Cerebellar nuclear complex (tissue), 1 donor: ENCODE measurements around the gene KLHL30.

Source experiments
- DNase-seq, 2 experiments: peaks; one replicate each; lab custom pipeline; 2025; lab: John Stamatoyannopoulos, UW

Gene KLHL30

DNA sequence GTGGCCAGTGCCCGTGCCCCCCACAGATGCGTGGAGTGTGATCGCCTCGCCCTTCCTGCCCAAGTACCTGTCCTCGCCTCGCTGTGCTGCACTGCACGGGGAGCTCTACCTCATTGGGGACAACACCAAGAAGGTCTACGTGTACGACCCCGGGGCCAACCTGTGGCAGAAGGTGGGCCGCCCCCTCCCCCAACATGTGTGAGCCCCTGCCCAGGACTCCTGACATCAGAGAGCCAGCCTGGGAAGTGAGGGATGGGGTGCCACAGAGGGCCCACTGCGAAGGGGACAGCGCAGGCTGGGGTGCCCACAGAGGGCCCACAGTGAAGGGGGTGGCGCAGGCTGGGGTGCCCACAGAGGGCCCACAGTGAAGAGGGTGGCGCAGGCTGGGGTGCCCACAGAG lies 10.5 kb downstream of the KLHL30 start:
- no peak for DNase-seq

DNA sequence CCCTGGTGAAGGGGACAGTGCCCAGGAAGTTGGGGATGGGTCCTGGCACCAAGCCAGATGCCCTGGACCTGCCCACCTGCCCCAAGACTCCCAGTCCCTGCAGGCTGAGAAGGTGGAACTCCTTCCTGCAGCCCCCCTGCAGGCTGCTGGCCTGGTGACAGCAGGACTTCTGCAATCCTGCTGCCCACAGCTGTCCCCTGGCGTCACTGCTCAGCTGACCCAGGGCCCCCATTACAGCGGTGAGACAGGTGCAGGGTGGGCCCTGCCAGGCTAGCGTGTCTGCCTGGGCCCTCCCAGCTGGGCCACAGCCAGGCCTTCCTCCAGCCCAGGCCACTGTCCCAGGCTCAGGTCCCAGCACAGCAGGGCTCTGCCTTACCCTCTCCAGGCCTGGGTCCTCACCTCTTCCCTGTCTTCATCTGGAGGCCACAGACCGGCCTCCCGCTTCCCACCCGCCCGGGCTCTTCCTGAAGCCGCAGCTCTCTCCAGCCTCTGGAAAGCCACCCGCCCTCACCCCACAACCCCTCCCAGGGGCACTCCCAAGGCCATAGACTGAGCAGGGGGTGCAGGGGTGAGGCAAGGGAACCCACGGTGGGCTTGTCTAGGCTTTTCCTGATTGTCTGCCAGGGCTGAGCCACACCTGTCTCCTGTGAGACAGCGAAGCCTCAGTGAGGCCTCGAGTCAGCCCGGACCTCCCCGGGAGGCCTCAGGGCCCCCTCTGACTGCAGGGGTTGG lies 11.5 kb downstream of the KLHL30 start:
- DNase-seq = no peak

- no peak for DNase-seq
Measured at GRCh38 chr2:238150686-238151085, 12.2 kb downstream of the KLHL30 start.

DNA sequence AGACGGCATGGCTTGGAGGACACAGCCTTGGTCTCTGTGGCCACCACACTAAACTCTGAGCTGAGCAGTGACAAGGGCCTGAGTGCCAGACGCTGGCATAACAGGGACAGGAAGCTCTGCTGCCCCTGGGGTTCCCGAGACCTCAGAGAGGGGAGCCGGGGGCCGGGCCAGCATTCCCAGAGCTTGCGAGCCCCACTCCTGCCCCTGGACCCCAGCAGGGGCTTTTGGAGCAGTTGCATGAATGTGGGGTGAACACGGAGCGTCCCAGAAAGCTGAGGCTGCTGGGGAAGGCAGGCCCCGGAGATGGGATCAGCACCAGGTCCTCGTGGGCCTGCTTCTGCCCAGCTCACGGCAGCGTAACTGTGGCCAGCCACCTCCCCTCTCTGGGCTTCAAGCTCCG lies 12.7 kb downstream of the KLHL30 start:
- DNase-seq = no peak

GRCh38 chr2:238151628-238152235 lies 13.3 kb downstream of the KLHL30 start:
- DNase-seq = no peak

- DNase-seq = no peak
Measured at GRCh38 chr2:238152771-238153688, 14.6 kb downstream of the KLHL30 start.

DNA sequence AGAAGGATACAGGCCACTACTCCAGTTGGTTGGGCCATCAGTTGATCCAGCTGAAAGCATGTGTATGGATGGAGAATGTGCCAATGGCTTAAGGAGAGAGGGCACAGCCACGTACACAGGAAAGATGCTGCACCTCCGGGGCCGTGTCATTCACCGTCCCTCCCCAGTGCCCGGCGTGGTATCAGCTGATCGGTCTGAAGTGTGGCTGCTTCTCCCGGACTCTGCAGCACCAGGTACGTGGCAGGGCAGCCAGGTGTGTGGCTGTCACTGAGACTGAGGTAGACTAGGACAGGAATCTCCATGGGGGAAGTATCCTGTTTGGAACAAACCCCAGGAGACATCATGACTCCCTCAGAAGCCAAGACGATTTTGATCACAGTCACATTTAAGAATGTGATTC lies 16.1 kb downstream of the KLHL30 start:
- DNase-seq = no peak

DNA sequence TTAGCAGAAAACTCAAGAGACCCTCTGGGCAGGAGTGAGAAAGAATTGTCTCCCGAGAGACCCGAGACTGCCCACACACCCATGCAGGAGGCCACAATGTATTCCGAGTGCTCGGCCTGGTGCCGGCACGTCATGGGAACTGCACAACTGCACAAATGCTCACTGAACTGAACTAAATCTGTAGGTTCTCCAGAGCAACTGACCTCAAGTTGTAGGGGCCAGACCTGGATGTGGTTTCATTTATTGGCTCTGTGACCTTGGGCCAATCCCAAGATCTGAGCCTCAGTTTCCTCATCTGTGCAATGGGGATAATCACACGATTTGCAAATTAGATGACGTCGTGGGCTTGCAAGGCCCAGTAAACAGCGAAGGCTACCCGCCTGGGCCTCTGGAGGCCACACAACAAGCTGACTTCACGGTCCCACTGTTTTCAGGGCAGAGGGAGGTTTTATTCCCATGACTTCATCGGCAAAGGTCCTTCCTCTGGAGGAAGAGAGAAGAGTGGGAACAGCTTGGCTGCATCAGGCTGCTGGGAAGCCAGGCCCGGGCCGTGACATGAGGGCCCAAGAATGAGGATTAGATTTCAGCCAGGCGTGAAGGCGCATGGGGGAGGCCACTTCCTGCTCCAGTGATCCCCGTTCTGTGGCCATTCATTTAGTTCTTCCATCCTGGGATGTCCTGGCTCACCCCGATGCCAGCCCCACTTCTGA lies 16.7 kb downstream of the KLHL30 start:
- no peak for DNase-seq

GRCh38 chr2:238155761-238156694 lies 17.6 kb downstream of the KLHL30 start:
- no peak for DNase-seq

GRCh38 chr2:238157506-238158017 lies 19.1 kb downstream of the KLHL30 start:
- DNase-seq = no peak

- no peak for DNase-seq
Measured at GRCh38 chr2:238158018-238158508, 19.6 kb downstream of the KLHL30 start.

DNA sequence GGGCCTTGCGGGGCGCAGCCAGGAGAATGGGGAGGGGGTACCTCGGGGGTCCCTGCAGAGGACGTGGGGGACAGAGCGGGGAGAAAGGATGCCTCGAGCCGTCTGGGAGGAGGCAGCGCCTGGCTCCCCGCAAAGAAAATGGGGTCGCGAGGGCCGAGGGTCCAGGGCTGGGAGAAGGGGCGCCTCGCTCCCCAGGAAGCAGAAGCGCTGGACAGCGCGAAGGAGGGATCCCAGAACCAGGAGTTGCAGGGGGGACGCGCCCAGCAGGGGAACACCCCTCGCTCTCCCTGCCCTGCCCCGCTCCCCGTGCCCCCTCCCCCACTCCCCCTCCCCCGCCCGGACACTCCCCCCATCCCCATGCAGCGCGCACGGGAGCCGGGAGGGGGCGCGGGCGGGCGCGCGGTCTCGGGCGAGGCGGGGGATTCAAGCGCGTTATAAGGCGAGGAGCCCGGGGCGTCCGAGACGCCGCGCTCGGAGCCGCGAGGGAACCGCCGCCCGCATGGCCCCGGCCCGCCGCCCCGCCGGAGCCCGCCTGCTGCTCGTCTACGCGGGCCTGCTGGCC lies 20.1 kb downstream of the KLHL30 start, which contains the start of gene ERFE:
Gene ERFE (plus strand): TSS at position 462 of the 562 bp plus-strand sequence. CDS start 38 bp downstream, at position 500.
- no peak for DNase-seq

GRCh38 chr2:238159071-238159539 lies 20.6 kb downstream of the KLHL30 start:
- DNase-seq = no peak

- no peak for DNase-seq
Measured at GRCh38 chr2:238159661-238160205, 21.3 kb downstream of the KLHL30 start.

DNA sequence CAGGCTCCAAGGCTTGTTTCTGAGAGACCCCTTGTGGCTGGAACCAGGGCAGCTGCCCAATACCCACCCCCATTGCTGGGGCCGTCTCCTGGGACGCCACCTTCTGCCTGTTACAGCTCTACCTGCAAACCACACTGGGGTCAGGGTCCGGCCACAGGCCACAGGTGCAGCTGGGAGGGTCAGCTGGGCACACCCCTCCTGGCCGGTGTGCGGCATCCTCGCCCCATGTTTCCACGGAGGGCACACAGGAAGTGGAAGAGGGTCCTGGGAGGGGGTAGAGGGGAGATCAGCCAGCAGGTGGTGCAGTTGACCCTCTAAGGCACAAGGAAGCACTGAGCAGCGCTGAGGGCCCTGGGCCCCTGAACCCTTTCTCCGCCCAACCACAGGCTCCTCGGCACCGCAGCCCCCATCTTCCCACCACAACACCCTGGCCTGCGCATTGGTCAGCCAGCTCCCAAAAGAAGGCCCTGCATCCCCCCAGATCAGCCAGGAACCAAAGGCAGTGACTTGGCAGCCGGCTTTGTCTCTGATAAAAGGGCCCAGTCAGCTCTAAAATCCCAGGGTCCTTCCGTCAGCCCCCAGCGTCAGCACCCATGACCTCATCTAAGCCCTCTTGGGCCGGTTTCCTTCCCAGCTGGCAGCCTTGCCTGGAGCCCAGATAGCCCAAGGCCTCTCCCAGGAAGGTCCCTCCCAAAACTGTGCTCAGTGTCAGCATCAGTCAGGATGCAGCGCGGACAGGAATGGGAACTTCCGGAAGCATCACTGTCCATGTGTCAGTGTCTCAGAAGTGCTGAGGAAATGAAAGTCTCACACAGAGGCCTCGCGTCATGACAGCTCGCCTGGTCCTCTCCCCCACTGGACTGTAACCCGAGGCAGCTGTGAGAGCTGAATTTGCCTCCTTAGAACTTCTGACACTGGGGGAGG lies 22.0 kb downstream of the KLHL30 start:
- DNase-seq = no peak

- DNase-seq = no peak
Measured at GRCh38 chr2:238161291-238162051, 23.0 kb downstream of the KLHL30 start.

- DNase-seq = no peak
Measured at GRCh38 chr2:238162251-238162845, 23.9 kb downstream of the KLHL30 start.
